Activated naive CD4-positive, alpha-beta T cell treated with anti-CD3 and anti-CD28 coated beads, Interleukin-2, amount 10 ng/mL, durations not matched to agents 5 hours and 36 hours (primary cell): ENCODE measurements around the gene RPL19. TPM values are rescaled to one million over a fixed set of nuclear protein-coding genes. Genes with fewer than 3 reads are reported as not detected.

Experiments
- total RNA-seq, 2 experiments: library from RNA; stranded (reverse); gene quantifications; one replicate each; pipeline ENCODE4 v1.2.3, GENCODE V29; 2021

RPL19 gene
- 1,000 to 10,000 TPM; 2,662 to 2,703 TPM for total RNA-seq

GRCh38 chr17:39200070-39200879 is at the start of gene RPL19:
Gene RPL19, plus strand, starts transcription at chr17:39200283. Its CDS starts 62 bp downstream, at chr17:39200345.

GRCh38 chr17:39151150-39151942 is 48.7 kb upstream of the RPL19 start, which contains the start of gene PLXDC1:
Gene PLXDC1, minus strand, starts transcription at chr17:39151637. Its CDS starts 200 bp downstream, at chr17:39151437.

GRCh38 chr17:39165841-39166349 is 34.2 kb upstream of the RPL19 start, which contains the start of gene ARL5C:
Gene ARL5C, minus strand, starts transcription at chr17:39166161. Its CDS starts 401 bp downstream, at chr17:39165760.

GRCh38 chr17:39197380-39198185 is 2.5 kb upstream of the RPL19 start, which contains the start of gene CACNB1:
Gene CACNB1, minus strand, starts transcription at chr17:39197669. Its CDS starts 174 bp downstream, at chr17:39197495.

GRCh38 chr17:39225308-39225958 is 25.4 kb downstream of the RPL19 start, which contains the start of gene STAC2:
Gene STAC2, minus strand, starts transcription at chr17:39225945. Its CDS starts 443 bp downstream, at chr17:39225502.

Other genes with a start within 250 kb of the RPL19 start
- not detected for gene FBXO47, start 232.9 kb upstream of the RPL19 start, total RNA-seq
- gene PLXDC1, start 48.6 kb upstream of the RPL19 start, total RNA-seq, result 10 to 100 TPM; 13.4 to 15.8 TPM
- not detected for gene ARL5C, start 34.1 kb upstream of the RPL19 start, total RNA-seq
- 10 to 100 TPM; 17.1 to 23.6 TPM for gene CACNB1, start 2.6 kb upstream of the RPL19 start, total RNA-seq
- gene STAC2, start 25.7 kb downstream of the RPL19 start, total RNA-seq, result not detected
- 10 to 100 TPM; 15.8 to 16.1 TPM for gene FBXL20, start 201.3 kb downstream of the RPL19 start, total RNA-seq